GM06990 (cell line): ENCODE data around the gene SUCLG1.

ENCODE experiments used
- DNase-seq: peaks from one replicate; pipeline ENCODE4 v3.0.0-alpha.2; 2011; ENCODE audit not compliant: insufficient read length; ENCODE audit errors: extremely low read depth
- H3K27me3 ChIP-seq: replicated peaks from 2 replicates; pipeline ENCODE4 v1.6.0; 2011; ENCODE audit warnings: low read length; ENCODE audit not compliant: control insufficient read depth, insufficient read depth
- H3K36me3 ChIP-seq: 2 replicates; pipeline ENCODE4 v1.5.1; 2011; ENCODE audit warnings: low read length; ENCODE audit not compliant: control insufficient read depth, insufficient read depth
- H3K4me3 ChIP-seq: replicated peaks from 2 replicates; pipeline ENCODE4 v1.5.1; 2011; ENCODE audit warnings: low read depth, mild to moderate bottlenecking, control low read depth, low read length
- TF ChIP-seq, protein P1 (sequence below): IDR thresholded peaks from 2 replicates; pipeline ENCODE4 v1.5.1; 2011; ENCODE audit warnings: low read length, control low read depth, mild to moderate bottlenecking, inconsistent platforms; ENCODE audit not compliant: insufficient read depth, poor library complexity, severe bottlenecking

Gene SUCLG1

DNA sequence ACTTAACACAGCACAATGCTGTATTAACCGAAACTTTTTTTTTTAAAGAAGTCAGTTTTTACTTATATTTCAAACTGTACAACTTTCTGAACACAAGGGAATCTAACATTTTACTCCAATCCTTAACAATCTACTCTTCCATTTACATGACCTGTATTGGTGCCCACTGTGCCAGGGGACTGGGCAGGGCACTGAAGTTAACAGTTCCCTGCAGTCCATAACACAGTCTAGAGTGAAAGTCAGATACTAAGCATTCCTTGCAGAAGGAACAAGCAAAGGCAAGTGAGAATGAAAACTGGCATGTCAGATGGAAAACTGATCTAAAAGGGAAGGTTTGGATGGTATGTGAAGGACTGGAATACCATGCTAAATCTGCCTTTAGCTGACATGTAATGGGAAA is 29.8 kb downstream of the SUCLG1 start:
- no peak overlapping the region for H3K4me3 ChIP-seq
- TF ChIP-seq, protein P1, sequence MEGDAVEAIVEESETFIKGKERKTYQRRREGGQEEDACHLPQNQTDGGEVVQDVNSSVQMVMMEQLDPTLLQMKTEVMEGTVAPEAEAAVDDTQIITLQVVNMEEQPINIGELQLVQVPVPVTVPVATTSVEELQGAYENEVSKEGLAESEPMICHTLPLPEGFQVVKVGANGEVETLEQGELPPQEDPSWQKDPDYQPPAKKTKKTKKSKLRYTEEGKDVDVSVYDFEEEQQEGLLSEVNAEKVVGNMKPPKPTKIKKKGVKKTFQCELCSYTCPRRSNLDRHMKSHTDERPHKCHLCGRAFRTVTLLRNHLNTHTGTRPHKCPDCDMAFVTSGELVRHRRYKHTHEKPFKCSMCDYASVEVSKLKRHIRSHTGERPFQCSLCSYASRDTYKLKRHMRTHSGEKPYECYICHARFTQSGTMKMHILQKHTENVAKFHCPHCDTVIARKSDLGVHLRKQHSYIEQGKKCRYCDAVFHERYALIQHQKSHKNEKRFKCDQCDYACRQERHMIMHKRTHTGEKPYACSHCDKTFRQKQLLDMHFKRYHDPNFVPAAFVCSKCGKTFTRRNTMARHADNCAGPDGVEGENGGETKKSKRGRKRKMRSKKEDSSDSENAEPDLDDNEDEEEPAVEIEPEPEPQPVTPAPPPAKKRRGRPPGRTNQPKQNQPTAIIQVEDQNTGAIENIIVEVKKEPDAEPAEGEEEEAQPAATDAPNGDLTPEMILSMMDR = no peak
- H3K36me3 ChIP-seq = peaks cover 11% of the 10 kb centered on the region
- no peak for DNase-seq
- H3K27me3 ChIP-seq = no peaks in the 10 kb centered on the region

DNA sequence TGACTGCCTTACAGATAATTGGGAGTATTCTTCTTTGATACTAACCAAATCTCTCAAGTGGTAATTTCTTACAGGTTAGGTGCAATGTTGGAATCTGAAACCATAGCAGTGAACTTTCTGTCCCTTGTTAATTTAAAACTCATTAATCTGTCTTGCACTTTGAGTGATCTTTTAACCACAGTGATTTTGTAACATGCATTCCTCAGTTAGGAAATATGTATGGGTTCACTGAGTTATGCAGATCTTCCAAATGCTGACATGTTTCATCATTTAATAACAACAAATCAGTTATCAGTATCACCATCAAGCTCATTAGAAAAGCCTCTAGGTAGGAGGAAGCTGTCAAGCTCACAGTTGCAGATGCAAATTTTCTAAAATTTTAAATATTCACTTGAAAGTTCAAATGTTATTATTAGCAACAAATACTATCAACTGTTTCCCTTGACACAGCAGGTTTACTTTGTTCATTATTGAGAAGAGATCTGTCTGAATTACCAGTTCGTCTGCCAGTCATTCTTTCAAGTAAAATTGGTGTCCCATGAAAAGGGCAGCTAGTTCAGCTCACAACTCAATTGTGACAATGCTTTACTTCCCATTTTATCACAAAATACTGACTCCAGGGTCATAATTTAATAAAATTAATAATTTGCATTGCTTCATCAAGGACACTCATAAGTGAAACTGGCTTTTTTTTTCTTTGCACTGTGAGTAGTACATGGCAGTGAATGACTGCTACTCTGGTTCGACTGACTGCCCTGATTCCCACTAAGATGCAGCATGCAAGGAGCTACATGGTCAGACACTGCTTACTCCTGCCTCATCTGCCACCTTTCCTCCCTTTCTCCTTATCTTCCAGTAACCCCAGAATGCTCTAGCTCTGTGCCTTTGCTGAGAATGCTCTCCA is 31.6 kb downstream of the SUCLG1 start:
- DNase-seq = no peak
- H3K36me3 ChIP-seq = peaks cover 11% of the 10 kb centered on the region
- H3K27me3 ChIP-seq = no peaks in the 10 kb centered on the region
- no peak overlapping the region for H3K4me3 ChIP-seq
- TF ChIP-seq, protein P1 = no peak

DNA sequence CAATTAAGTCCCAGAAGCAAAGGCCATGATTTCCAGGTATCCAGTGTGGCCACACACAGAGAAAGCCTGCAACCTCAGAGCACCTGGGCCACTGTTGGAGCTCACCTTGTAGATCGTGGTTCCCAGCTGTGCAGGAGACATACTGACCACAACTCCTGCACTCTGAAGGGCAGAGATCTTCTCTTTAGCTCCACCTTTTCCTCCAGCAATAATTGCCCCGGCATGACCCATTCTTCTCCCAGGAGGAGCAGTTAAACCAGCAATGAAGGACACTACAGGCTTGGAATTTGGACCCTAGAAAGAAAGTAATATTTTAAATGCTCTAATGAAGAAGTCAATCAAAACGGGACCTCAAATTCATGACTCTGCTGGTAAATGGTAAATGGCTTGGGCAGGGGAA is 33.8 kb downstream of the SUCLG1 start:
- H3K27me3 ChIP-seq = no peaks in the 10 kb centered on the region
- H3K4me3 ChIP-seq = no peak overlapping the region
- TF ChIP-seq, protein P1 = no peak
- H3K36me3 ChIP-seq = peaks cover 7% of the 10 kb centered on the region
- DNase-seq = no peak

DNA sequence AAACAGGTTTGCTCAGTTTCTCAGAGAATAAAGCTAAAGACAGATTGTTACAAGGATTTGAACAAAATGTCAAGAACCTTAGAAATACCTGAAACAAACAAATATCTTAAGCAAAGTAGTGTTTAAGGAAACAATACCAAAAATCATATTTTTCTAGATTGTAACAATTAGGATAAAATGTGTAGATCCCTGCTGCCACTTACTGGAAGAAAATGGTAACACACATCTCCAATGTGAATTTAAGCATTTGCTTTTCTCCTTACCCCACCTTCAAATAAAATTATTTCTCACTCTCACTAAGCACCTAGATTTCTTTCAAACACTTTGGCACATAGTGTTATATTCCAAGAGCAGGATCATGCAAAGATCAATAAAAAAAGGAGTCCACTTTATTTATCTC is 34.9 kb downstream of the SUCLG1 start:
- H3K36me3 ChIP-seq = peaks cover 2% of the 10 kb centered on the region; the same call in 1 of the 2 replicates
- no peak for DNase-seq
- TF ChIP-seq, protein P1 = peak; percentile 28

DNA sequence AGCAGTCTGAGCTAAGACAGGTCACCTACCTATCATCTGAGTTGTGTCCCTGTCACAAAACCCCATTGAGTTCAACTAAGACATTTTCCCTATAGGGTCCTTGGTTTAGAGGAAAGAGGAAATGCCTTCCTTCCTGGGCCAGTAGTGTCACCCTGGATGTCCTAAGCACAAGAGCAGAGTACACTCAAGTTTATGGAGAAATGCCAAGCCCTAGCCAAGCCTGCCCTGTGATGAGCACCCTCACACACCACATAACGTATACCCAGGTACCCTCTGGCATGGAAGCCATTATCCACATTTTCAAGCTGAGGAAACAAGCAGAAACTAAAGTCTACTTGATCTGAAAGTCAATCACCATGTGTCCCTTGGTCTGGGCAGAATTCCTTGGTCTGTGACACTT is 37.3 kb downstream of the SUCLG1 start:
- TF ChIP-seq, protein P1 = no peak
- Histone ChIP-seq H3K36me3 (no peaks in the 10 kb centered on the region; the same call in 1 of the 2 replicates), H3K27me3 (no peaks in the 10 kb centered on the region), H3K4me3 (no peak overlapping the region)
- DNase-seq = no peak

More for the DNA sequence above, 34.9 kb downstream of the SUCLG1 start:
- H3K27me3 ChIP-seq = no peaks in the 10 kb centered on the region
- H3K4me3 ChIP-seq = no peak overlapping the region
